ENCODE data around the gene HEXB.
"Not testable (repeated sequence)": the region's sequence is repeated elsewhere in the genome, so short reads cannot be mapped to it uniquely, and the experiment has no call there.

Gene HEXB

DNA sequence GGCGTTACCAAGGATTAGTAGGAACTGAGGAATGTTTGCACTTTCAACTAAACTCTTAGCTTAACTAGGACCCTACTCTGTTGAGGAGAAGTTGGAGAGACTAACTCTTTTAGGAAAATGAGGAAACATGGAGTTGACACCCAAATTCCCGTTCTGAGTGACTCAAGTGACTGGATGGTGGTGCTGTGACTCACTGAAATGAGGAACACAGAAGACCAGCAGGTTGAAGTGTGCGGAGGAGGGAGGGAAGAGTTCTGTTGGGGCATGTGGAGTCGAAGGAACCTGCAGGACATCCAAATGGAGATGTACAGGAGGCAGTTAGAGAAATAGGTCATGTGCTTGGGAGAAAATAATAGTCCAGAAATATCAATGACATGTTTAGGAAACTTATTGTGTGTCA is 8.2 kb downstream of the HEXB start:
- in situ Hi-C loops (cut with MboI; ENCODE audit: low sequenced_read_pairs), result loop anchor here (25.0 kb wide), 1 partner anchor 219 kb away; no protein-coding TSS in a partner anchor

DNA sequence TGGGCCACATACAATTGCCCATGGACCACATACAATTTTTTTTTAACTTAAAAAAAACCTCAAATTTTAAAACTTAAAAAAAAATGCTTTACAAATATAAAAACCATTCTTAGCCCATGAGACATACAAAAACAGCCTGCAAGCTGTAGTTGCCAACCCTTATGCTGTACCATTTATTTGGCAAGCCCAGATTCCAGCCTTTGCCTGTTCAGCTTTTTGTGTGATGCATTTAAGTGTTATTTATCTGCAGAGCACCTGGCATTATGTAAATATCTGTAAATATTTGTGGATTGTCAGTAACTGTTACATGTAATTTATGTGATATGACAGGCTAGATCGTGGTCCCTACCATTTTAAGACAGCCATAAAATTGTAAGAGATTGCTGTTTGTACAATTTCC is 32.6 kb downstream of the HEXB start:
- in situ Hi-C loops (cut with MboI; ENCODE audit: low sequenced_read_pairs), result no loop called here

DNA sequence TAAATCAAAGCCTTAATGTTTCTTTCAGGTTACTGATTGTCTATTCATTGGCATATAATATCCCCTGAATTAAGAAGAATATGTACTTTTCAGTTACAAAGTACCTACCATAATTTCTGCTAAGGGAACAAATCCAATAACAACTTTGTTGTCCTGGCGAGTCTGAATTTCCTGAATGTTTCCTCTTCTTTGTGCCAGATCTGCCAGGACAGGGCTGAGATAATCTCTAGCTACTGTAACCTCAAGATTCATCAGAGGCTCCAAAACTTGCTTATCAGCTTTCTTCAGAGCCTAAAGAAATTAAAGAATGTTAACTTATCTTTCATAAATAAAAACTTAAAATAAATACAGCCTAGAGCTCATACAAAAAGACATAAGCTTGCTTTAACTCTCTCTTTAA is 37.2 kb downstream of the HEXB start:
- in situ Hi-C loops (cut with MboI; ENCODE audit: low sequenced_read_pairs), result no loop called here

DNA sequence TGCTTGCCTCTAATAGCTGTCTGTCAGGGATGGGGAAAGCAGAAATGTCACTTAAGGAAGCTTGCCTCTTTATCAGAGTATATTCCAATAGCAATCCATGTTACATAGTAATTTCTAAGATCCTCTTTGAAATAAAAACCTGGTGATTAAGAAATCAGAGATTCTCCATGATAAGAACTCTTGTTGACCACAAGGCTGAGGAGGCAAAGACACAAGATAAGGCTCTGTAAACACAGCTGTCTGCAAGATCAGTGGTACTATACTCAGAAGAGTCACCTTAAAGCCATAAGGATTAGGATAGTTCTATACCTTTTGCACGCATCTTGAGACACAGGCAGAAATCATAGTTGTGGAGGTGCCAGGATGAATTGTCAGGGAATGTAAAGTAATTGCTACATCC is 40.3 kb downstream of the HEXB start:
- in situ Hi-C loops (cut with MboI; ENCODE audit: low sequenced_read_pairs), result no loop called here

DNA sequence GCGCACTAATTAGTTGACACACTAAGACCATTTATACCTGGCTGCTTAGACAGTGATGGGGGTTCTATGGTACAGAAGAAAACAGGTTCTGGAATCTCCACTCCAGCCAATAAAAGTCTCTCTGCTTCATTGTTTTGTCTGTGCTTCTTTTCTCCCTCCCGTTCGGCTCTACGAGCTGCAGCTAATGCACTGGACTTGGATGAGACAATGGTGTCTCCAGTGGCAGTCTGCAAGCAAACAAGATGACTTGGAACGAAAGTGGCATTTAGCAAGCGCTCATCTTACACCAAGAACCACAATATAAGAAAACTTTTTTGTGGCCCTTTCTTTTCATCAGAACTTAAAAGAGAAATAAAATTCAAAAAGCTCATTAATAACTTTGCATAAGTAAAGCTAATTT is 51.7 kb downstream of the HEXB start:
- in situ Hi-C loops (cut with MboI; ENCODE audit: low sequenced_read_pairs), result no loop called here

DNA sequence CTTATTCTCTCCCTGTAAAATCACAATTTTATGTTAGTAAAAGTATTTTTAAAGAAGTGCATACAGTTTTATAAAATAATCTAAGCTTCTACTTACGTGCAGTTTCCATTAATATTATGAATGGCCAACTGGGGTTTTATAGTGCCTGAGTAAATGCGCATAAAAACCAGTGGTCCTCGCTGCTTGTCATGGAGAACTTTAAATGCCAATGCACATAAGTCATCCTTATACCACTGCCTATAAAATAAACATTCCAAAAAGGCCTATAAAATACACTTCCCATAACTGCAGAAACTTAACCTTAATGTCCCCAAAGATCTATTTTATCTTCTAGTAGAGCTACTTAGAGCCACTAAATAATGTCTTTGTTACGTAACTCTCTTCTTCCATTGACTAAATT is 53.4 kb downstream of the HEXB start:
- in situ Hi-C loops (cut with MboI; ENCODE audit: low sequenced_read_pairs), result no loop called here

DNA sequence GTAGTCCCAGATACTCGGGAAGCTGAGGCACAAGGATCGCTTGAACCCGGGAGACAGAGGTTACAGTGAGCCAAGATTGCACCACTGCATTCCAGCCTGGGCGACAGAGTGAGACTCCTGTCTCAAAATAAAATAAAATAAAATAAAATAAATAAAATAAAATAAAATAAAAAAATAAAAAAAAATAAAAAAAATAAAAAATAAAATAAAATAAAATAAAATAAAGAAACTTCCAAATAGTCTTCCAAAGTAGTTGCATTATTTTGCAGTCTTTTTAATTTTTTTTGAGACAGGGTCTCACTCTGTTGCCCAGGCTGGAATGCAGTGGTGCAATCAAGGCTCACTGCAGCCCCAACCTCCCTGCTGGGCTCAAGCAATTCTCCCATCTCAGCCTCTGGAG is 63.7 kb downstream of the HEXB start:
- in situ Hi-C loops (cut with MboI; ENCODE audit: low sequenced_read_pairs), result not testable (repeated sequence)

DNA sequence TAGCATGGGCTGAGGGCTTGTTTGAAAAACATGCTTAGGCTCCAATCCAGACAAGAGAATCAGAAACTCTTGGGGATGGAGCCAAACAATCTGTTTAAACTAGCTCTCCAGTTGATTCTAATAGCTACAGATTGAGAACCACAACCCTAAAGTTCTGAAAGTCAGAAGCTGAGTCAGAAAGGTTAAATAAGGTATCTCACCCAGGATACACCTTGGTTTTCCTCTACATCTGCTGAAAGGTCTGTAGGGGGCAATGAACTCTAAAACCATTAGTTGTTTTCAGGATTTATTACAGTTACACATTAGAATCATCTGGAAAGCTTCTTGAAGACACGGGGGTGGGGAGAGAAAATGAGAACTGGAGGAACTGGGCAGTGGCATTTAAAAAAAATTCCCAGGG is 76.2 kb downstream of the HEXB start:
- in situ Hi-C loops (cut with MboI; ENCODE audit: low sequenced_read_pairs), result no loop called here

DNA sequence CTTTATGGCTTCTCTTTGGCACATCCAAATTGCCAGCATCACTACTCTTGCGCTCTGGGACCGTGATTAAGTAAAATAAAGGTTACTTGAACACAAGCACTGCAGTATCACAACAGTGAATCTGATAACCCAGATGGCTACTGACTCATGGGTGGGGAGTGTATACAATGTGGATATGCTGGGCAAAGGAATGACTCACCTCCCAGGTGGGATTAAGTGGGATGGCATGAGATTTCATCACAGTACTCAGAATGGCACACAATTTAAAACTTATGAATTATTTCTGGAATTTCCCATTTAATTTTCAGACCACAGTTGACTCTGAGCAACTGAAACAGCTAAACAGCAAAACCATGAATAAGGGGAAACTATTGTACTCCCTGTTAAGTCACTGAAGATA is 77.6 kb downstream of the HEXB start:
- in situ Hi-C loops (cut with MboI; ENCODE audit: low sequenced_read_pairs), result no loop called here

DNA sequence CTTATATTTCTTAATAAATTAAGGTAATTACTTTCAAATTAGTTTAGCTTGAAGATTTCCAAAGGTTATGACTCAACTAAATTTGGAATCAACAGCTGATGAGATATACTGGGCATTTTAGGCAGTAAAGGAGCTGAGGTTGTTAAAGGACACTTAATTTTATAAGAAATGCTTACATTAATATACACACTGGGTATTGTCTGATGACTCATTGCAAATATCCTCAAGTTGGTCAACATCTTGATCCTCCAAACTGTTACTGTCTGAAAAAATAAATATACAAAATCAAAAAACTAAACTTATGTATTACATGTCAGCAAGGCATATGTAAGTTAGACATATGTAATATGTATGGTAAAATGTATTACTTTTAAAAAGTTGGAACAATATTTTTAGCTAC is 78.5 kb downstream of the HEXB start:
- in situ Hi-C loops (cut with MboI; ENCODE audit: low sequenced_read_pairs), result no loop called here

DNA sequence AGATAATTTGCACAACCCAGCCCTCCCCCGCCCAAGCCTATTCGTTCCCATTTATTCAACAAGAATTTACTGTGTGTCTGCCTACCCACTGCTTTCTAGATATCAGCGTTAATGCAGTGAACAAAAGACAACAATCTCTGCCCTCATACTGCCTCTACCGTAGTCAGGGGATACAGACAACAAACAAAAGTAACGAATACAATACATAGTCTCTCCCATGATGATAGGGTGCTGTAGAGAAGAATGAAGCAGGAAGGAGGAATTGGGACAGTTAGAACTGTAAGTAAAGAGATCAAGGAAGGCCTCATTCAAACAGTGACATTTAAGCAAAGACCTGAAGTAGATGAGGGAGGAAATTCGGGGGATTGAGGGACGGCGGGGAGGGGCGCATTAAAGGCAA is 80.2 kb downstream of the HEXB start:
- in situ Hi-C loops (cut with MboI; ENCODE audit: low sequenced_read_pairs), result no loop called here

DNA sequence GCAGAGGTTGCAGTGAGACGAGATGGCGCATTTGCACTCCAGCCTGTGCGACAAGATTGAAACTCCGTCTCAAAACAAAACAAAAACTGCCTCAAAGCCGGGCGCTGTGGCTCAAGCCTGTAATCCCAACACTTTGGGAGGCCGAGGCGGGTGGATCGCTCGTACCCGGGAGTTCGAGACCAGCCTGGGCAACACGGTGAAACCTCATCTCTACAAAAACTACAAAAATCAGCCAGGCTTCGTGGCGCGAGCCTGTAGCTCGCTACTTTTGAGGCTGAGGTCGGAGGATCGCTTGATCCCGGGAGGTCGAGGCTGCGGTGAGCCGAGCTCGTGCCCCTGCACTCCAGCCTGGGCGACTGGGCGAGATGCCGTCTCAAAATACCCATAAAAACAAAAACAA is 80.9 kb downstream of the HEXB start:
- in situ Hi-C loops (cut with MboI; ENCODE audit: low sequenced_read_pairs), result no loop called here

GRCh38 chr5:74766418-74766848 is 81.4 kb downstream of the HEXB start:
- in situ Hi-C loops (cut with MboI; ENCODE audit: low sequenced_read_pairs), result no loop called here

DNA sequence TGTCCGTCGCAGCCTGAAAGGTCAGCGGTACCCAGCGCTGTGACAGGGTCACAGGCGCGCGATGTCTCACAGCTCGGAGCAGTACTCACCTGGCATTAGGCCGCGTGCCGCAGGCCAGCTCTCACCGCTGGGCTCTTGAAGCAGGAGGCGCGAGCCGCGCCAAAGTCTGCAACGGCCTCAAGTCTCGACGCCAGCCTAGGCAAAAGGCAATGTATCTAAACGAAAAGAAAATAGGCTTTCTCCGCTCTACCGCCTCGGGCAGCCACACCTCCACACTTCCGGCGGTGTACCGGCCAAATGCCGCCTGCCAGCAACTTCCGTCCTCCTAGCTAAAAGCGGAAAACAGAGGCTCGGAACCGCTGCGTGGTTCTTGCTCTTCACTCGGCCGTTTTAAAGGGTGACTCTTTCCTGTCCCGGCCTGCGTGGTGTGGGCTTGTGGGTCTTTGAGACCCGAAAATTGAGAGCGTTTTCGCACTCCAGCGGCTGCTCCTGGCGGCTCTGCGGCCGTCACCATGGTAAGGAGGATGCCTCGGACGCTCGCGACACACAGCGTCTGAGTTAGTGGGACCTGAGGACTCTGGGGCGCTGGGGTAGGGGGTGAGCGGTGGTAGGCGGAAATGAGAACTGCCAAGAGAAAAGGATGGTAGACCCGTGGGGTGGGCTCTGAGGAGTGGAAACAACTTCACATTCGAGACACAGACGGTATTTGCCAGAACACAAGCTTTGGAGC is 82.0 kb downstream of the HEXB start, which contains the start of the genes GFM2 and NSA2:
GFM2 (minus strand) TSS at position 269 of the 730 bp plus-strand sequence. CDS start 3,375 bp downstream, outside the sequence.
NSA2 (plus strand) TSS at position 401 of the 730 bp plus-strand sequence; CDS start at position 513, 112 bp downstream.
- in situ Hi-C loops (cut with MboI; ENCODE audit: low sequenced_read_pairs), result no loop called here

- in situ Hi-C loops (cut with MboI; ENCODE audit: low sequenced_read_pairs), result no loop called here
Measured at GRCh38 chr5:74767579-74767913, 82.5 kb downstream of the HEXB start.

Measured in HL-60/S4 treated with phorbol 12-myristate 13-acetate at 8.2 ng/mL for 4 days and 3 days (cell line).